Karpas-422 (cell line): ENCODE data around the gene RIMS4. TPM values are rescaled to one million over a fixed set of nuclear protein-coding genes. Genes with fewer than 3 reads are reported as not detected.

Source experiments
- DNase-seq: peaks from one replicate; pipeline ENCODE4 v3.0.0-alpha.2; 2015
- H2AFZ ChIP-seq: fragments of 200-600 bp; sonication (generic); 2 replicates; pipeline ENCODE4 v1.6.1; 2014; ENCODE audit warnings: antibody characterized with exemption, low read length, mixed read lengths
- H3K27ac ChIP-seq: fragments of 200-600 bp; sonication (generic); 2 replicates; pipeline ENCODE4 v1.5.1; 2014; ENCODE audit warnings: mild to moderate bottlenecking, low read length, moderate library complexity
- H3K27me3 ChIP-seq: fragments of 200-600 bp; sonication (generic); 2 replicates; pipeline ENCODE4 v1.6.1; 2014; ENCODE audit warnings: low read length, mixed read lengths
- H3K36me3 ChIP-seq: fragments of 200-600 bp; sonication (generic); 2 replicates; pipeline ENCODE4 v1.6.1; 2014; ENCODE audit warnings: low read length, mixed read lengths; ENCODE audit not compliant: insufficient read depth
- H3K4me1 ChIP-seq: fragments of 200-600 bp; sonication (generic); 2 replicates; pipeline ENCODE4 v1.6.1; 2014; ENCODE audit warnings: mild to moderate bottlenecking, low read length, mixed read lengths
- H3K4me2 ChIP-seq: fragments of 200-600 bp; sonication (generic); 2 replicates; pipeline ENCODE4 v1.6.1; 2014; ENCODE audit warnings: low read length, low read depth, mild to moderate bottlenecking; ENCODE audit not compliant: poor library complexity, severe bottlenecking
- H3K4me3 ChIP-seq: fragments of 200-600 bp; sonication (generic); 2 replicates; pipeline ENCODE4 v1.5.1; 2014; ENCODE audit warnings: mild to moderate bottlenecking, antibody characterized with exemption, low read length, mixed read lengths
- H3K79me2 ChIP-seq: fragments of 200-600 bp; sonication (generic); 2 replicates; pipeline ENCODE4 v1.6.1; 2014; ENCODE audit warnings: mild to moderate bottlenecking, low read length, mixed read lengths
- H3K9ac ChIP-seq: fragments of 200-600 bp; sonication (generic); 2 replicates; pipeline ENCODE4 v1.6.0; 2014; ENCODE audit warnings: low read length
- H3K9me2 ChIP-seq: fragments of 200-600 bp; sonication (generic), shearing (Covaris generic); replicated peaks from 2 replicates; pipeline ENCODE4 v1.6.0; 2014; ENCODE audit warnings: mild to moderate bottlenecking, low read length, moderate library complexity; ENCODE audit not compliant: insufficient read depth
- H3K9me3 ChIP-seq: fragments of 300-700, 200-600 bp; sonication (generic); 2 replicates; pipeline ENCODE4 v1.6.1; 2014; ENCODE audit warnings: low read length, mixed read lengths
- H4K20me1 ChIP-seq: fragments of 200-600 bp; sonication (generic); 2 replicates; pipeline ENCODE4 v1.6.1; 2014; ENCODE audit warnings: mild to moderate bottlenecking, antibody characterized with exemption, low read length, low read depth; ENCODE audit not compliant: insufficient read depth
- total RNA-seq: library from RNA; depleted of rRNA; stranded (reverse); fragments of >200 nt; shearing (Covaris generic); gene quantifications from 2 replicates; pipeline ENCODE4 v1.2.3, GENCODE V29; 2014; ENCODE audit warnings: low replicate concordance

RIMS4 gene
- total RNA-seq, 1 experiment from 2014 or later, result not detected

DNA sequence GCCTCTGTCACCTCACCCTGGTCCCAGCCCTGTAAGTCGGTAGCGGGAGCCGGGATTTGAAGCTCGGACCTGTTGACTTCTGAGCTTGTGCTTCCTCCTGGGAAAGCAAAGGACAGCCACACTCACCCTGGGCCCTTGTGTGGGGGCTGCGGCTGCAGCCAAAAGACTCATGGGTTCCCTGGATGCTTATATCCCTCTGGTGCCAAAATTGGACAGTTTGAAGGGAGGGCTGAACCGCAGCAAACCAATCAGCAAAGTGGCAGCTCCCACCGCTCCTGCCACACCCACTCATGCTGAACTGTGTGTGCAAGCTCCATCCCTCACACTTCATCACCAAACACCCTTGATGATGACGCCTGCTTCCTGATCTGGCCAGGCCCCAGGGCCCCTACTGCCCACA, 99.1 kb downstream of the RIMS4 start:
- H3K4me3 ChIP-seq, result no peak overlapping the region
- H3K79me2 ChIP-seq, result no peaks in the 10 kb centered on the region
- DNase-seq, result no peak
- no peaks in the 10 kb centered on the region for H3K27me3 ChIP-seq
- H3K9me2 ChIP-seq, result no peaks in the 10 kb centered on the region
- H3K4me1 ChIP-seq, result no peaks in the 10 kb centered on the region
- 0 out of 2 replicates have a peak, but pooled peaks cover 2% of the 10 kb centered on the region for H4K20me1 ChIP-seq
- no peak overlapping the region for H3K9ac ChIP-seq
- H3K4me2 ChIP-seq, result no peak overlapping the region
- H3K36me3 ChIP-seq, result no peaks in the 10 kb centered on the region
- H3K9me3 ChIP-seq, result no peaks in the 10 kb centered on the region
- H2AFZ ChIP-seq, result no peak overlapping the region
- H3K27ac ChIP-seq, result no peak overlapping the region

DNA sequence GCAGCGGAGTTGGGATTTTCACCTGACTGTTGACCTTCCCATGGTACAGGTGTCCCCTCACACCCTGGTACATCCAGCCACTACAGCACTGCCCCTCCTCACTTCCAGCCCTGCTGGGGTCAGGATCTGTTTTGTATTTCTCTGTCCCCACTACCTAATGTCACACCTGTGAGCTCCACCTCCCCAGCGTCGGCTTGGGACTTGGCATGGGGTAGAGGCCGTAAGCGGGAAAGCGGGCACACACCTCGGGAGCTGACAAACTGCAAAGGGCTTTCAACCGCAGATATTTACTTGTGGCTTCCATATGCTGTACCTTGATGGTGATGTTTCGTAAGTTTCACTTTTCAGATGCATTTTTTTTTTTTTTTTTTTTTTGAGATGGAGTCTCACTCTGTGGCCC, 100.5 kb downstream of the RIMS4 start:
- Histone ChIP-seq H3K36me3 (no peaks in the 10 kb centered on the region), H3K4me2 (no peak overlapping the region), H3K9ac (no peak overlapping the region), H3K4me3 (no peak overlapping the region), H2AFZ (no peak overlapping the region), H3K4me1 (no peaks in the 10 kb centered on the region), H4K20me1 (no peaks in the 10 kb centered on the region), H3K9me3 (no peaks in the 10 kb centered on the region), H3K27ac (no peak overlapping the region), H3K9me2 (no peaks in the 10 kb centered on the region), H3K27me3 (no peaks in the 10 kb centered on the region), H3K79me2 (no peaks in the 10 kb centered on the region)
- DNase-seq, result no peak

DNA sequence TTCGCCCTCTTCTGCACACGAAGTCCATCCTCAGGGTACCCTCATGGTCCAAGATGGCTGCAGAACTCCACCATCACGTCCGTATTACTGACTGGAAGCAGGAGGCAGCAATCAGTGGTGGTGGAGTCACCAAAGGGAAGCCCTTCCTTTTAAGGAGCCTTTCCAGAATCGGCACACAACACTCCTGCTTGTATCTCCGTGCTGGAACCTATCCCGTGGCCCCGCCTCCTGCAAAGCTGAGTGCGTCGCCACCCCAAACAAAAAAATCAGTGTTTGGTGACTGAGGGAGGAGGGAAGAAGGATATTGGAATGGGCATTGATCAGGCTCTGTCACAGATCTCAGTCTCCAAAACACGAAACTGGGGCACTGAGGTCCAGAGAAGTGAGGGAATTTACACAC, 101.0 kb downstream of the RIMS4 start:
- H3K9me3 ChIP-seq, result no peaks in the 10 kb centered on the region
- H3K9ac ChIP-seq, result no peak overlapping the region
- DNase-seq, result no peak
- no peak overlapping the region for H3K27ac ChIP-seq
- H3K9me2 ChIP-seq, result no peaks in the 10 kb centered on the region
- H2AFZ ChIP-seq, result no peak overlapping the region
- no peaks in the 10 kb centered on the region for H3K27me3 ChIP-seq
- H3K79me2 ChIP-seq, result no peaks in the 10 kb centered on the region
- H3K36me3 ChIP-seq, result no peaks in the 10 kb centered on the region
- H3K4me2 ChIP-seq, result no peak overlapping the region
- H3K4me1 ChIP-seq, result no peaks in the 10 kb centered on the region
- H3K4me3 ChIP-seq, result no peak overlapping the region
- H4K20me1 ChIP-seq, result no peaks in the 10 kb centered on the region

- Histone ChIP-seq H3K79me2 (no peaks in the 10 kb centered on the region), H3K27ac (no peak overlapping the region), H3K4me3 (no peak overlapping the region), H3K36me3 (no peaks in the 10 kb centered on the region), H3K9me3 (no peaks in the 10 kb centered on the region), H3K4me2 (no peak overlapping the region), H3K27me3 (no peaks in the 10 kb centered on the region), H3K9ac (no peak overlapping the region), H2AFZ (no peak overlapping the region), H3K9me2 (no peaks in the 10 kb centered on the region), H3K4me1 (peaks cover 3% of the 10 kb centered on the region; the same call in 1 of the 2 replicates), H4K20me1 (no peaks in the 10 kb centered on the region)
- DNase-seq, result no peak
Measured at GRCh38 chr20:44707018-44707579, 103.2 kb downstream of the RIMS4 start.

DNA sequence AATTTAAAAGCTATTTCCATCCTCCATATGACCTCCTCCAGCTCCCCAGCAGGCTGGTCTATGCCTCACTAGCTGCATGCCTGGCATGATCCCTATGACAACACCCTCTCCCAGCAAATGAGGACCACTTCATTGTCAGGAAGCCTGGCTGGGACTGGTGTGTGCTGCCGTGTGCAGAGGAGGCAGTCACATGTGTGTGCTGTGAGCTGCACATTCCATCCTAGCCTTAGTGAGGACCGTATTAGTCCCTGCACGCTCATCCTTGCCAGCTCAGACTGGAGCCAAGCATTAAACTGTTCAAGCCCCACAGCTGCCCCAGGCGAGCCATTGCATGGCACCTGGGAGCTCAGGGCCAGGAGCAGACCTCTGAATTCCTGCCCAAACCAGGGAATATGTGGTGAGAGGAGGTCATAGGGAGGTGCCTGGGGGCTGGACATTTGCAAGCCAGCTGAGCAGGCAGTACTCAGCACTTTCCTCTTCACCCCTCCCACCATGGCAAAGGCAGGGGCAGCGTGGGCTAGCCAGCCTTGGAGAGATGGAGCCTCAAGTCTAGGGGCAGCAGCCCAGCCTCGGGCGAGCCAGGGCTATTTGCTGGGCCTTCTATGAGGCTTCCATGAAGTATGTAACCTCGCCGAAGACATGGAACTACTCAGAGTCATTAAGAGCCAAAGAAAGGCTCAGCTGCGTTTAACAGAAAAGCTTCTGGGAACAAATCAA, 103.9 kb downstream of the RIMS4 start:
- no peak overlapping the region for H3K4me2 ChIP-seq
- no peak for DNase-seq
- H3K27me3 ChIP-seq, result no peaks in the 10 kb centered on the region
- no peaks in the 10 kb centered on the region for H3K9me2 ChIP-seq
- no peak overlapping the region for H3K27ac ChIP-seq
- H3K36me3 ChIP-seq, result no peaks in the 10 kb centered on the region
- H4K20me1 ChIP-seq, result no peaks in the 10 kb centered on the region
- no peak overlapping the region for H3K9ac ChIP-seq
- H3K79me2 ChIP-seq, result no peaks in the 10 kb centered on the region
- H2AFZ ChIP-seq, result no peak overlapping the region
- H3K4me3 ChIP-seq, result no peak overlapping the region
- no peaks in the 10 kb centered on the region for H3K9me3 ChIP-seq
- peaks cover 3% of the 10 kb centered on the region; the same call in 1 of the 2 replicates for H3K4me1 ChIP-seq

DNA sequence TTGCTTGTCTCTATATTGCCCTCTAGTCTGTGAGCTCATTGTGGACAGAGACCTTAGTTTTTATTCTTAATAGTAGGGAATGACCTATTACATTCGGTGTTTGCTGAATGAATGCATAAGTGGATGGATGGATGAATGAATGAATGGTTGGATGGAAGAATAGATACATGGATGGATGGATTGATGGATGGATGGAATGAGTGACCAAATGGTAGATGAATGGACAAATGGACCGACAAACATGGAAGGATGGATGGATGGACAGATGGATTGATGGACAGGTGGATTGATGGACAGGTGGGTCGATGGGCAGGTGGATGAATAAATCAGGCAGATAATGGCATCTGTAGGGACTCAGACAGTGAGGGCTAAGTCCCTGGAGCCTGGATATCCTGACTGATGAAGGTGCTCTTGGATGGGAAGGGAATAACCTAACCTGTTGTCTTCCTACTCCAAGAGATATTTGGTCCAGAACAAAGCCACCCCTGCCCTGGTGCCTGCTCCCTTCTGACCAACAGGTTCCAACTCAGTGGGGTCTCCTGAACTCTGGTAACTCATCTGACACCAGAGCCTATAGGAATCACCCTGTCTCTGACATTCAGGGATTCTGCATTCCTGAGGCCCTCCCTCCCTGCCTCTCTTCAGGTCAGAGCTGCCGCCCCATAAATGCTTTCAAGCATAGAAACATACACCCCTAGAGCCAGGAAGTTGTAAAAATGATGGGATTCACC, 104.8 kb downstream of the RIMS4 start:
- Histone ChIP-seq H3K36me3 (no peaks in the 10 kb centered on the region), H3K27ac (no peak overlapping the region), H3K4me3 (no peak overlapping the region), H3K9me3 (no peaks in the 10 kb centered on the region), H3K79me2 (no peaks in the 10 kb centered on the region), H3K9ac (no peak overlapping the region), H3K4me2 (no peak overlapping the region), H2AFZ (no peak overlapping the region), H3K27me3 (no peaks in the 10 kb centered on the region), H3K9me2 (no peaks in the 10 kb centered on the region), H3K4me1 (peaks cover 3% of the 10 kb centered on the region; the same call in 1 of the 2 replicates), H4K20me1 (no peaks in the 10 kb centered on the region)
- DNase-seq, result no peak

- Histone ChIP-seq H3K9ac (no peak overlapping the region), H3K4me1 (peaks cover 3% of the 10 kb centered on the region; the same call in 1 of the 2 replicates), H3K9me2 (no peaks in the 10 kb centered on the region), H3K4me2 (no peak overlapping the region), H3K4me3 (no peak overlapping the region), H3K9me3 (no peaks in the 10 kb centered on the region), H3K27me3 (no peaks in the 10 kb centered on the region), H2AFZ (no peak overlapping the region), H4K20me1 (no peaks in the 10 kb centered on the region), H3K36me3 (no peaks in the 10 kb centered on the region), H3K27ac (no peak overlapping the region), H3K79me2 (no peaks in the 10 kb centered on the region)
- no peak for DNase-seq
Measured at GRCh38 chr20:44704551-44704971, 105.8 kb downstream of the RIMS4 start.

DNA sequence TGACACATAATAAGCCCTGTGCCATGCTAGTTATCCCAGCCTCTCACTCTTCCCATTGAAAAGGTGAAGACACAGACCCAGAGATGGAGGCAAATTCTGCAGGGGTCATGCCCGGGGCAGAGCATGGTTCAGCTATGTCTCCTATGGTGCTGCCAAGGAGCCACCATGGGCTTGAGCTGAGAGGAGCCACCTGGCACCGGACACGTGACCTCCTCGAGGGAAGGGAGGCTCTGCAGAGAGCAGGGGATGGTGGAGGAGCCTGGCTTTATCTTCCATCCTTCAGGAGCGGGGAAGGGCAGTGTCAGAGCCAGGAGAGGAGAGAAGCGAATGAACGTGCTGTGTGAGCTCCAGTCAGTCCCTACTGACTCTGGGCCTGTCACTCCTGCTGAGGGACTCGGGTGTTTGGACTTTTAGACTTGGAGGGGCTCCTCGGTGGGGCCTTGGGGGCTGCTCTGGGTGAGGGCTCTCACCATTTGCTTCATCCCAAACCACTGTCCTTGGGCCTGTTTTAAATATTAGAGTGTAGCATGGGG, 106.3 kb downstream of the RIMS4 start:
- H3K4me2 ChIP-seq, result no peak overlapping the region
- peaks cover 3% of the 10 kb centered on the region; the same call in 1 of the 2 replicates for H3K4me1 ChIP-seq
- H3K4me3 ChIP-seq, result no peak overlapping the region
- H3K27ac ChIP-seq, result no peak overlapping the region
- no peak overlapping the region for H2AFZ ChIP-seq
- H3K79me2 ChIP-seq, result no peaks in the 10 kb centered on the region
- no peaks in the 10 kb centered on the region for H3K9me2 ChIP-seq
- H3K36me3 ChIP-seq, result no peaks in the 10 kb centered on the region
- H4K20me1 ChIP-seq, result no peaks in the 10 kb centered on the region
- DNase-seq, result no peak
- no peak overlapping the region for H3K9ac ChIP-seq
- no peaks in the 10 kb centered on the region for H3K9me3 ChIP-seq
- no peaks in the 10 kb centered on the region for H3K27me3 ChIP-seq
